Liver (tissue), 9 donors: Measurements from ENCODE around the gene C20orf202. TPM values are rescaled to one million over a fixed set of nuclear protein-coding genes. Genes with fewer than 3 reads are reported as not detected.

Experiments
- DNase-seq: peaks from one replicate; pipeline ENCODE4 v3.0.0-alpha.2; 2017; ENCODE audit warnings: low spot score
- H3K27ac ChIP-seq, 2 donors: one replicate each; pipeline ENCODE4 v1.7.0; 2013; ENCODE audit warnings: inconsistent platforms in 2 of 2, low read length in 2 of 2, control low read depth in 1 of 2, low read depth in 1 of 2, mild to moderate bottlenecking in 1 of 2
- H3K27me3 ChIP-seq, 4 donors: one replicate each; pipeline versions ENCODE4 v1.6.1 to v1.7.0; 2013; ENCODE audit warnings: low read length in 3 of 4, inconsistent platforms in 1 of 4, mild to moderate bottlenecking in 1 of 4, moderate library complexity in 1 of 4; ENCODE audit not compliant: control insufficient read depth in 4 of 4, insufficient read depth in 4 of 4
- H3K36me3 ChIP-seq, 4 donors: one replicate each; pipeline versions ENCODE4 v1.6.1 to v1.7.0; 2013; ENCODE audit warnings: low read length in 3 of 4, mild to moderate bottlenecking in 3 of 4, low read depth in 1 of 4, moderate library complexity in 1 of 4; ENCODE audit not compliant: control insufficient read depth in 4 of 4, insufficient read depth in 3 of 4
- H3K4me1 ChIP-seq, 4 donors: one replicate each; pipeline versions ENCODE4 v1.6.1 to v1.7.0; 2013; ENCODE audit warnings: low read length in 3 of 4, mild to moderate bottlenecking in 3 of 4, moderate library complexity in 1 of 4; ENCODE audit not compliant: control insufficient read depth in 4 of 4, insufficient read depth in 4 of 4
- H3K4me3 ChIP-seq, 3 donors: one replicate each; pipeline versions ENCODE4 v1.6.1 to v1.7.0; 2013; ENCODE audit warnings: low read length in 3 of 3, control low read depth in 1 of 3, low read depth in 1 of 3, mild to moderate bottlenecking in 1 of 3
- H3K9ac ChIP-seq, 2 donors: one replicate each; pipeline ENCODE4 v1.7.0; 2013; ENCODE audit warnings: low read length in 2 of 2, mild to moderate bottlenecking in 2 of 2, moderate library complexity in 2 of 2, control low read depth in 1 of 2, low read depth in 1 of 2
- H3K9me3 ChIP-seq, 4 donors: one replicate each; pipeline versions ENCODE4 v1.6.1 to v1.7.0; 2013; ENCODE audit warnings: low read length in 3 of 4; ENCODE audit not compliant: control insufficient read depth in 4 of 4
- CTCF ChIP-seq: fragments of 150-350 bp; IDR thresholded peaks from 2 replicates; pipeline ENCODE4 v1.5.1; 2017; ENCODE audit warnings: improper control_type of control experiment, low read depth, low read length; ENCODE audit not compliant: missing input control
- EGR1 ChIP-seq, 2 donors: IDR thresholded peaks; 2 replicates each; pipeline ENCODE4 v1.6.1; 2016 to 2018; ENCODE audit warnings: antibody characterized with exemption in 2 of 2, low read depth in 2 of 2
- FOXA1 ChIP-seq: IDR thresholded peaks from 2 replicates; pipeline ENCODE4 v1.6.1; 2016; ENCODE audit warnings: antibody characterized with exemption
- FOXA2 ChIP-seq: IDR thresholded peaks from 2 replicates; pipeline ENCODE4 v1.6.1; 2016; ENCODE audit warnings: antibody characterized with exemption
- GABPA ChIP-seq, 2 donors: IDR thresholded peaks in 1 of 2; conservative IDR thresholded peaks in 1 of 2; 2 replicates each; pipeline ENCODE4 v1.6.1; 2016; ENCODE audit warnings: antibody characterized with exemption in 2 of 2, mild to moderate bottlenecking in 1 of 2, moderate library complexity in 1 of 2
- HNF4A ChIP-seq, 2 donors: conservative IDR thresholded peaks; 2 replicates each; pipeline ENCODE4 v1.6.1; 2016; ENCODE audit warnings: antibody characterized with exemption in 2 of 2, mild to moderate bottlenecking in 2 of 2
- HNF4G ChIP-seq: IDR thresholded peaks from 2 replicates; pipeline ENCODE4 v1.6.1; 2016; ENCODE audit warnings: antibody characterized with exemption
- JUND ChIP-seq, 2 donors: IDR thresholded peaks; 2 replicates each; pipeline ENCODE4 v1.6.1; 2016; ENCODE audit warnings: antibody characterized with exemption in 2 of 2
- NR2F2 ChIP-seq: IDR thresholded peaks from 2 replicates; pipeline ENCODE4 v1.6.1; 2016; ENCODE audit warnings: antibody characterized with exemption
- RAD21 ChIP-seq, 2 donors: IDR thresholded peaks; 2 replicates each; pipeline ENCODE4 v1.6.1; 2016; ENCODE audit warnings: antibody characterized with exemption in 2 of 2, mild to moderate bottlenecking in 2 of 2
- RXRA ChIP-seq, 2 donors: IDR thresholded peaks; 2 replicates each; pipeline ENCODE4 v1.6.1; 2017 to 2018; ENCODE audit warnings: antibody characterized with exemption in 2 of 2, mild to moderate bottlenecking in 1 of 2
- SP1 ChIP-seq: IDR thresholded peaks from 2 replicates; pipeline ENCODE4 v1.6.1; 2018; ENCODE audit warnings: antibody characterized with exemption, mild to moderate bottlenecking
- YY1 ChIP-seq: IDR thresholded peaks from 2 replicates; pipeline ENCODE4 v1.6.1; 2016; ENCODE audit warnings: antibody characterized with exemption, mild to moderate bottlenecking
- ZBTB33 ChIP-seq: IDR thresholded peaks from 2 replicates; pipeline ENCODE4 v1.6.1; 2016; ENCODE audit warnings: antibody characterized with exemption
- WGBS: extraction: QIAGEN DNeasy Blood & Tissue Kit; methylation state at CpG from one replicate; pipeline ENCODE4 v1.1.7; 2013; 5-methylcytosine and 5-hydroxymethylcytosine counted together
- polyA plus RNA-seq, 2 donors: library from polyadenylated mRNA; stranded (reverse) in 1 of 2; unstranded in 1 of 2; fragments of 200-250 nt in 1 of 2; fragments of >200 nt in 1 of 2; fragmentation: Nextera tagmentation in 1 of 2; extraction: Ambion mirVana in 1 of 2; gene quantifications; one replicate each; pipeline versions ENCODE4 v1.2.1 to v1.2.3, GENCODE V29; 2013 to 2015
- total RNA-seq, 2 donors: library from RNA; depleted of rRNA; stranded (reverse); fragments of >200 nt; gene quantifications; one replicate each; pipeline ENCODE4 v1.2.3, GENCODE V29; 2014
- TF ChIP-seq, protein P1 (sequence below): IDR thresholded peaks from 2 replicates; pipeline ENCODE4 v1.6.1; 2016; ENCODE audit warnings: antibody characterized with exemption, mild to moderate bottlenecking
- TF ChIP-seq, protein P2 (sequence below): IDR thresholded peaks from 2 replicates; pipeline ENCODE4 v1.6.1; 2016; ENCODE audit warnings: antibody characterized with exemption
- TF ChIP-seq, protein P3 (sequence below): IDR thresholded peaks from 2 replicates; pipeline ENCODE4 v1.6.1; 2016; ENCODE audit warnings: antibody characterized with exemption
- donor health status: healthy.
- donor health status: healthy.
- donor health status: healthy.
- donor health status: healthy.
- donor health status: healthy.

The C20orf202 gene
- total and polyA plus RNA-seq, 4 donors: 0.07 to 0.42 (median 0.12) TPM

DNA sequence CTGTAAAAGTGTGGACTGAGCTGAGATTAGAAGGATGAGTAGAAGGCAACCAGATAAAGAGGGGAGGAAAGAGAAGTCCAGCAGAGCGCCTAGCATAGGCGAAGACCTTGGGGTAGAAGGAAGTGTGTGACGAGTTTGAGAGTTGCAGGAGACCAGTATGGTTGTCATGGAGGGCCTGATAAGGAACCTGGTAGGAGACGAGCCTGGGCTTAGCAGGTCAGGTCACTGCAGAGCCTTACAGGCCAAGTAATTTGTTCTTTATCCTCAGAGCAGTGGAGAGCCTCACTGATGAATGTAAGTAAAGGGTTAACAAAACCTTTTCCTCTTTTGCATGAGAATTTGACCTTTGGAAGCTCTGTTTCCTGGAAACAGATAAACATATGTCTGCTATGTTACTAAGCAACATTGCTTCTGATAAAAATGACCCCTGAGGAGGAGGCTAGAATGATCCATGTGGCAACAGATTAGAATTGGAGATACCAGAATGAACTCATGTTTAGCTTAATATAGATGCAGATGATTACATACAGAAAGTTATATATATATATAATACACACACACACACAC, 15.6 kb upstream of the C20orf202 start:
- TF ChIP-seq YY1 (peak; percentile 52), RXRA (IDR thresholded peaks at IDR 0.05) (peak; percentile 61 to 73), HNF4G (peak; percentile 72), RAD21 (IDR thresholded peaks at IDR 0.05) (peak; percentile 15 to 29), EGR1 (IDR thresholded peaks at IDR 0.05; ENCODE audit: low read depth in 2 of 2) (peak in 1 of 2 donors; percentile 51), ZBTB33 (no peak), NR2F2 (peak; percentile 81), GABPA (IDR thresholded peaks at IDR 0.05 in 1 of 2, conservative IDR thresholded peaks at IDR 0.05 in 1 of 2) (peak in 1 of 2 donors; percentile 43), CTCF (no peak), HNF4A (conservative IDR thresholded peaks at IDR 0.05) (peak; percentile 90 to 91), FOXA2 (no peak), JUND (IDR thresholded peaks at IDR 0.05) (peak in 1 of 2 donors; percentile 37), FOXA1 (no peak), SP1 (peak; percentile 88)
- TF ChIP-seq, protein P1, sequence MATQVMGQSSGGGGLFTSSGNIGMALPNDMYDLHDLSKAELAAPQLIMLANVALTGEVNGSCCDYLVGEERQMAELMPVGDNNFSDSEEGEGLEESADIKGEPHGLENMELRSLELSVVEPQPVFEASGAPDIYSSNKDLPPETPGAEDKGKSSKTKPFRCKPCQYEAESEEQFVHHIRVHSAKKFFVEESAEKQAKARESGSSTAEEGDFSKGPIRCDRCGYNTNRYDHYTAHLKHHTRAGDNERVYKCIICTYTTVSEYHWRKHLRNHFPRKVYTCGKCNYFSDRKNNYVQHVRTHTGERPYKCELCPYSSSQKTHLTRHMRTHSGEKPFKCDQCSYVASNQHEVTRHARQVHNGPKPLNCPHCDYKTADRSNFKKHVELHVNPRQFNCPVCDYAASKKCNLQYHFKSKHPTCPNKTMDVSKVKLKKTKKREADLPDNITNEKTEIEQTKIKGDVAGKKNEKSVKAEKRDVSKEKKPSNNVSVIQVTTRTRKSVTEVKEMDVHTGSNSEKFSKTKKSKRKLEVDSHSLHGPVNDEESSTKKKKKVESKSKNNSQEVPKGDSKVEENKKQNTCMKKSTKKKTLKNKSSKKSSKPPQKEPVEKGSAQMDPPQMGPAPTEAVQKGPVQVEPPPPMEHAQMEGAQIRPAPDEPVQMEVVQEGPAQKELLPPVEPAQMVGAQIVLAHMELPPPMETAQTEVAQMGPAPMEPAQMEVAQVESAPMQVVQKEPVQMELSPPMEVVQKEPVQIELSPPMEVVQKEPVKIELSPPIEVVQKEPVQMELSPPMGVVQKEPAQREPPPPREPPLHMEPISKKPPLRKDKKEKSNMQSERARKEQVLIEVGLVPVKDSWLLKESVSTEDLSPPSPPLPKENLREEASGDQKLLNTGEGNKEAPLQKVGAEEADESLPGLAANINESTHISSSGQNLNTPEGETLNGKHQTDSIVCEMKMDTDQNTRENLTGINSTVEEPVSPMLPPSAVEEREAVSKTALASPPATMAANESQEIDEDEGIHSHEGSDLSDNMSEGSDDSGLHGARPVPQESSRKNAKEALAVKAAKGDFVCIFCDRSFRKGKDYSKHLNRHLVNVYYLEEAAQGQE: peak; percentile 66
- TF ChIP-seq, protein P2, sequence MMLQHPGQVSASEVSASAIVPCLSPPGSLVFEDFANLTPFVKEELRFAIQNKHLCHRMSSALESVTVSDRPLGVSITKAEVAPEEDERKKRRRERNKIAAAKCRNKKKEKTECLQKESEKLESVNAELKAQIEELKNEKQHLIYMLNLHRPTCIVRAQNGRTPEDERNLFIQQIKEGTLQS: no peak
- TF ChIP-seq, protein P3, sequence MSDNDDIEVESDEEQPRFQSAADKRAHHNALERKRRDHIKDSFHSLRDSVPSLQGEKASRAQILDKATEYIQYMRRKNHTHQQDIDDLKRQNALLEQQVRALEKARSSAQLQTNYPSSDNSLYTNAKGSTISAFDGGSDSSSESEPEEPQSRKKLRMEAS: peak; percentile 57
- H3K36me3 ChIP-seq: no peaks in the 10 kb centered on the region
- peak overlapping the region; percentile 49 to 60 for H3K27ac ChIP-seq
- DNase-seq: peak; percentile 49
- H3K4me3 ChIP-seq: no peak overlapping the region
- 53% methylated on average over 4 of the region's 4 CpGs for WGBS
- H3K27me3 ChIP-seq: no peaks in the 10 kb centered on the region
- no peak overlapping the region for H3K9ac ChIP-seq
- no peaks in the 10 kb centered on the region for H3K9me3 ChIP-seq
- H3K4me1 ChIP-seq: peaks cover 12 to 32% (median 27%) of the 10 kb centered on the region in 4 donors
